Duodenal mucosa (tissue), 2 donors: ENCODE data around the gene RTF1.
"Not testable (repeated sequence)": the region's sequence is repeated elsewhere in the genome, so short reads cannot be mapped to it uniquely, and the experiment has no call there.

ENCODE experiments used
- H3K27ac ChIP-seq: one replicate; pipeline ENCODE4 v1.7.0; 2013; ENCODE audit warnings: low read depth, low read length
- H3K27me3 ChIP-seq, 2 donors: one replicate each; pipeline ENCODE4 v1.7.0; 2013; ENCODE audit warnings: low read length in 2 of 2, control low read depth in 1 of 2; ENCODE audit not compliant: insufficient read depth in 2 of 2, control insufficient read depth in 1 of 2
- H3K36me3 ChIP-seq, 2 donors: one replicate each; pipeline ENCODE4 v1.7.0; 2013; ENCODE audit warnings: low read length in 2 of 2, control low read depth in 1 of 2; ENCODE audit not compliant: insufficient read depth in 2 of 2, control insufficient read depth in 1 of 2
- H3K4me1 ChIP-seq, 2 donors: one replicate each; pipeline ENCODE4 v1.7.0; 2013; ENCODE audit warnings: low read length in 2 of 2, control low read depth in 1 of 2; ENCODE audit not compliant: insufficient read depth in 2 of 2, control insufficient read depth in 1 of 2
- H3K4me3 ChIP-seq, 2 donors: one replicate each; pipeline ENCODE4 v1.7.0; 2013; ENCODE audit warnings: low read length in 2 of 2, low read depth in 1 of 2
- H3K9ac ChIP-seq, 2 donors: one replicate each; pipeline ENCODE4 v1.7.0; 2013; ENCODE audit warnings: low read length in 2 of 2, low read depth in 1 of 2
- H3K9me3 ChIP-seq, 2 donors: one replicate each; pipeline ENCODE4 v1.7.0; 2013; ENCODE audit warnings: low read length in 2 of 2, control low read depth in 1 of 2; ENCODE audit not compliant: control insufficient read depth in 1 of 2

RTF1 gene

GRCh38 chr15:41469644-41470043, 52.7 kb downstream of the RTF1 start:
- H3K4me1 ChIP-seq, H3K27me3 ChIP-seq, H3K9me3 ChIP-seq, H3K27ac ChIP-seq, H3K4me3 ChIP-seq, H3K9ac ChIP-seq: not testable (repeated sequence)
- H3K36me3 ChIP-seq, result peaks cover 21 to 52% of the 10 kb centered on the region in 2 donors

DNA sequence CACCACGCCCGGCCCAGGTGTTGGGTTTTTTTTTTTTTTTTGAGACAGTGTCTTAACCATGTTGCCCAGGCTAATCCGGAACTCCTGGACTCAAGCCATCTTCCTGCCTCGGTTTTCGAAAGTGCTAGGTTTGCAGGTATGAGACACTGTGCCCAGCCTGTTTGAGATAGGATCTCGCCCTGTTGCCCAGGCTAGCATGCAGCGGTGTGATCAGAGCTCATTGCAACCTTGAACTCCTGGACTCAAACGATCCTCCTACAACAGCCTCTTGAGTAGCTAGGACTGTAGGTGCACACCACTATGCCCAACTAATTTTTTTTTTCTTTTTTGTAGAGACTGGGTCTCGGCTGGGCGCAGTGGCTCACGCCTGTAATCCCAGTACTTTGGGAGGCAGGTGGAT, 56.5 kb downstream of the RTF1 start:
- no peaks in the 10 kb centered on the region for H3K27me3 ChIP-seq
- no peaks in the 10 kb centered on the region for H3K9me3 ChIP-seq
- H3K4me3 ChIP-seq, result no peak overlapping the region
- H3K27ac ChIP-seq, result no peak overlapping the region
- no peak overlapping the region for H3K9ac ChIP-seq
- H3K4me1 ChIP-seq, result peaks cover 14 to 16% of the 10 kb centered on the region in 2 donors
- H3K36me3 ChIP-seq, result peaks cover 35 to 65% of the 10 kb centered on the region in 2 donors

GRCh38 chr15:41474436-41474835, 57.5 kb downstream of the RTF1 start:
- Histone ChIP-seq H3K4me1 (peaks cover 14 to 16% of the 10 kb centered on the region in 2 donors), H3K27ac (peak overlapping the region; percentile 15), H3K36me3 (peaks cover 44 to 67% of the 10 kb centered on the region in 2 donors), H3K9me3 (no peaks in the 10 kb centered on the region), H3K4me3 (peak overlapping the region in 1 of 2 donors; percentile 4), H3K27me3 (no peaks in the 10 kb centered on the region), H3K9ac (peak overlapping the region; percentile 20 to 38)

- H3K27ac ChIP-seq, result peak overlapping the region; percentile 15
- peak overlapping the region; percentile 20 to 38 for H3K9ac ChIP-seq
- no peaks in the 10 kb centered on the region for H3K27me3 ChIP-seq
- H3K9me3 ChIP-seq, result no peaks in the 10 kb centered on the region
- H3K4me3 ChIP-seq, result peak overlapping the region in 1 of 2 donors; percentile 4
- H3K36me3 ChIP-seq, result peaks cover 45 to 66% of the 10 kb centered on the region in 2 donors
- peaks cover 14 to 16% of the 10 kb centered on the region in 2 donors for H3K4me1 ChIP-seq
Observed at GRCh38 chr15:41474941-41475340, 58.0 kb downstream of the RTF1 start.

- Histone ChIP-seq H3K9me3 (no peaks in the 10 kb centered on the region), H3K27me3 (no peaks in the 10 kb centered on the region), H3K36me3 (peaks cover 44 to 69% of the 10 kb centered on the region in 2 donors), H3K27ac (no peak overlapping the region), H3K4me3 (no peak overlapping the region), H3K9ac (no peak overlapping the region), H3K4me1 (peaks cover 17 to 28% of the 10 kb centered on the region in 2 donors)
Observed at GRCh38 chr15:41476416-41477048, 59.6 kb downstream of the RTF1 start.

- no peak overlapping the region for H3K27ac ChIP-seq
- H3K9ac ChIP-seq, result no peak overlapping the region
- H3K9me3 ChIP-seq, result no peaks in the 10 kb centered on the region
- peaks cover 20 to 24% of the 10 kb centered on the region in 2 donors for H3K4me1 ChIP-seq
- peaks cover 33 to 54% of the 10 kb centered on the region in 2 donors for H3K36me3 ChIP-seq
- no peaks in the 10 kb centered on the region for H3K27me3 ChIP-seq
- no peak overlapping the region for H3K4me3 ChIP-seq
Observed at GRCh38 chr15:41480396-41481140, 63.7 kb downstream of the RTF1 start.

GRCh38 chr15:41482110-41482877, 65.4 kb downstream of the RTF1 start:
- Histone ChIP-seq H3K36me3 (peaks cover 20 to 37% of the 10 kb centered on the region in 2 donors), H3K27me3 (no peaks in the 10 kb centered on the region), H3K4me3 (no peak overlapping the region), H3K9me3 (no peaks in the 10 kb centered on the region), H3K9ac (peak overlapping the region; percentile 14 to 19), H3K4me1 (peaks cover 25 to 28% of the 10 kb centered on the region in 2 donors), H3K27ac (no peak overlapping the region)

GRCh38 chr15:41483115-41483514, 66.2 kb downstream of the RTF1 start:
- H3K4me3 ChIP-seq, result peak overlapping the region in 1 of 2 donors; percentile 31
- no peaks in the 10 kb centered on the region for H3K27me3 ChIP-seq
- H3K9me3 ChIP-seq, result no peaks in the 10 kb centered on the region
- peak overlapping the region in 1 of 2 donors; percentile 19 for H3K9ac ChIP-seq
- no peak overlapping the region for H3K27ac ChIP-seq
- peaks cover 20 to 31% of the 10 kb centered on the region in 2 donors for H3K36me3 ChIP-seq
- H3K4me1 ChIP-seq, result peaks cover 31 to 36% of the 10 kb centered on the region in 2 donors

GRCh38 chr15:41483519-41483918, 66.6 kb downstream of the RTF1 start:
- Histone ChIP-seq H3K9me3 (no peaks in the 10 kb centered on the region), H3K27ac (no peak overlapping the region), H3K4me3 (peak overlapping the region in 1 of 2 donors; percentile 31), H3K4me1 (peaks cover 31 to 38% of the 10 kb centered on the region in 2 donors), H3K9ac (peak overlapping the region in 1 of 2 donors; percentile 19), H3K36me3 (peaks cover 20 to 28% of the 10 kb centered on the region in 2 donors), H3K27me3 (no peaks in the 10 kb centered on the region)
